Activated CD8-positive, alpha-beta memory T cell treated with anti-CD3 and anti-CD28 coated beads, Interleukin-2, amount 50 U/mL, for 1 hour (primary cell): Measurements from ENCODE around the gene PLD5.
"Not testable (repeated sequence)": the region's sequence is repeated elsewhere in the genome, so short reads cannot be mapped to it uniquely, and the experiment has no call there.

ENCODE experiments used
- DNase-seq: peaks from one replicate; pipeline ENCODE4 v3.0.0-alpha.2; 2020; ENCODE audit errors: extremely low read depth

The PLD5 gene

DNA sequence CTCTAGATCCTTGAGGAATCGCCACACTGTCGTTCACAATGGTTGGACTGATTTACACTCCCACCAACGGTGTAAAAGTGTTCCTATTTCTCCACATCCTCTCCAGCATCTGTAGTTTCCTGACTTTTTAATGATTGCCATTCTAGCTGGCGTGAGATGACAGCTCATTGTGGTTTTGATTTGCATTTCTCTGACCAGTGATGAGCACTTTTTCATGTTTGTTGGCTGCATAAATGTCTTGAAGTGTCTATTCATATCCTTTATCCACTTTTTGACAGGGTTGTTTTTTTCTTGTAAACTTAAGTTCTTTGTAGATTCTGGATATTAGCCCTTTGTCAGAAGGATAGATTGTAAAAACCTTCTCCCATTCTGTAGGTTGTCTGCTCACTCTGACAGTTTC lies 465.9 kb downstream of the PLD5 start:
- not testable (repeated sequence) for DNase-seq

DNA sequence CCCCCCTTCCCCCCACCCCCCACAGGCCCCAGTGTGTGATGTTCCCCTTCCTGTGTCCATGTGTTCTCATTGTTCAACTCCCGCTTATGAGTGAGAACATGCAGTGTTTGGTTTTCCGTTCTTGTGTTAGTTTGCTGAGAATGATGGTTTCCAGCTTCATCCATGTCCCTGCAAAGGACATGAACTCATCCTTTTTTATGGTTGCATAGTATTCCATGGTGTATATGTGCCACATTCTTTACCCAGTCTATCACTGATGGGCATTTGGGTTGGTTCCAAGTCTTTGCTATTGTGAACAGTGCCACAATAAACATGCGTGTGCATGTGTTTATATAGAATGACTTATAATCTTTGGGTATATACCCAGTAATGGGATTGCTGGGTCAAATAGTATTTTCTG lies 466.3 kb downstream of the PLD5 start:
- DNase-seq: not testable (repeated sequence)

DNA sequence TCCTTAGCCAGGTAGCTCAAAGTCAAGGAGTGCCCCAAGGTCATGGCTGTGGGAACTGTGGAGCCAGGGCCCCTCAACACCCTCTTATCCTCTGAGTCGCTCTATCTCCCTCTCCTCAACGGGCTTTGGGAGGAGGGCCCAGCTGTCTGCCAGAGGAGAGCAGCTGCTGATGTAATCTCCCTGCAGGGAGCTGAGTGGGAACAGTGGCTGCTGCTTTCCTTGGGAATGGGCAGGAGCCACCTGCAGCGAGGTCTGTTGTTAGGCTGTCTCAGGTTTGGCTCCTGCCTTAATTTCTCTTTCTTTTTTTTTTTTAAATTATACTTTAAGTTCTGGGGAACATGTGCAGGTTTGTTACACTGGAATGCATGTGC lies 466.8 kb downstream of the PLD5 start:
- DNase-seq: no peak

DNA sequence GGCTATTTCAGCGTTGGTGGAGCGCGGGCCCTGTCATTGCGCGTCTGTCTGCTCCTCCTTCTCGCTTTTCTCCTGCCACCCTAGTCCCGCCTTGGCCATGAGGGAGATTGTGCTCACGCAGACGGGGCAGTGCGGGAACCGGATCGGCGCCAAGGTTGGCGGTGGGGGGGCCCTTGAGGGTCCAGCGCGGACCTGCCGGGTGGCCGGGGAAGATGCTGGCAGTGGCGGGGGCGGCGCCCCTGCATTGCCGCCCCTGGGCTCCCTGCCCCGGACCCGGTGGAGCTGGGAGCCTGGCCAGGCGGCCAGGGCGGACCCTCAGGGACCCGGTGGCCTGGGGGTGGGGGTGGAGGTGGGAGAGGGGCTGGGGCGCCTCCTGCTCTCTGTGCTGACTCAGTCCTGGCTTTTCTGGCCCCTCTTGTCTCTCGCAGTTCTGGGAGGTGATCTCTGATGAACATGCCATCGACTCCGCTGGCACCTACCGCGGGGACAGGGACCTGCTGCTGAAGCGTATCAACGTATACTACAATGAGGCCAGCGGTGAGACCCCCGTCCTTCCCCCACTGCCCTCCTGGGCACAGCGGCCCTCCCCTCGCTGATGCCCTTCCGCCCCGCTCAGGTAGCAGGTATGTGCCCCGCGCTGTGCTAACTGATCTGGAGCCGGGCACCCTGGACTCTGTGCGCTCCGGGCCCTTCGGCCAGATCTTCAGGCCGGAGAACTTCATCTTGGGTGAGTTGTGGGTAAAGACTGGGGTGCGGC lies 467.3 kb downstream of the PLD5 start:
- no peak for DNase-seq

DNA sequence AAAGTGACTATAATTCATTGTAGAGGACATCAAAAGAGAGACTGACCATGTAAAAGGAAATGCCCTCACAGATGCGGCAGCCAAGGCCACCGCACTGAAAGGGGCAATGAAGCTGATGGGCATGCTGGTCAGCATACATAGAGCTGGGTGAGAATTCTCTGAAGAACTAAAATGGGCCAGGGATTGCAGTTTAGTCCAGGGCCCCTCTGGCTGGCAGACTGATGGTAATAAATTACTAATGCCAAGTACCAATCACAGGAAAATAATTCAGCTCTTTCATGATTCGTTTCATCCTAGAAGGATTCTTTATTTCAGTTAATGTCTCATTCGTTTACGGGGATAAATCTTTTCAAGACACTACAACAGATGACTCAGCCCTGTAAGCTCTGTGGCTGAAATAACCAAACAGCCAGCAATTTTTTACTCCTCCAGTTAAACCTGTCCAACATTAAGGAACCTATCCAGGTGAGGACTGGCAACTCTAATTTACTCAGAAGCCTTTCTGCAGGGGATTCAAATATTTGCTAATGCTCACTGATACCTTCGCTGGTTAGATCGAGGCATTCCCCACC lies 468.7 kb downstream of the PLD5 start:
- DNase-seq: no peak

DNA sequence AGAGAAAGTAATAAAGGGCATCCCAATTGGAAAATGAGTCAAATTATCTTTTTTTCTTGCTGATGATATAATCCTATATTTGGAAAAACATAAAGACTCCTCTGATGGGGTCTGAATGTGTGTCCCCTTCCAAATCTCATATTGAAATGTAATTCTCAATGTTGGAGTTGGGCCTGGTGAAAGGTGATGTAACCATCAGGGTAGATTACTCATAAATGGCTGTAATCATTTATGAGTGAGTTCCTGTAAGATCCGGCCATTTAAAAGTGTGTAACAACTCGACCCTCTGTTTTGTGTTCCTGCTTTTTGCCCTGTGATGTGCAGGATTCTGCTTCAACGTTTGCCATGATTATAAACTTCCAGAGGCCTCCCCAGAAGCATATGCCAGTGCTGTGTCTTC lies 481.3 kb downstream of the PLD5 start:
- no peak for DNase-seq

DNA sequence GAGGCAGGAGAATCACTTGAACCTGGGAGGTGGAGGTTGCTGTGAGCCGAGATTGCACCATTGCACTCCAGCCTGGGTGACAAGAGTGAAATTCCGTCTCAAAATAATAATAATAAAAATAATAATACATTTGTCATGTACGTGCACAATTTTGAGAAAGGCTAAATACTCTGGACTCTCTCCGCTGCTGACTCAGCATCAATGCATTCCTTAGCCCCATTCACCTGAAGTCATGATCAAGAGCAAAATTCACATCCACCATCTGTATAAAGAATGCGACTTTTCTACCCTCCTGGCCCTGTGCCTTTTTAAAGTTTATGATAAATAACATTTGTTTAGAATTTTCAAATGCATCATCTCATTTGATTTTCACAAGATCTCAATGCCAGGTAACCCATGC lies 490.1 kb downstream of the PLD5 start:
- DNase-seq: no peak

DNA sequence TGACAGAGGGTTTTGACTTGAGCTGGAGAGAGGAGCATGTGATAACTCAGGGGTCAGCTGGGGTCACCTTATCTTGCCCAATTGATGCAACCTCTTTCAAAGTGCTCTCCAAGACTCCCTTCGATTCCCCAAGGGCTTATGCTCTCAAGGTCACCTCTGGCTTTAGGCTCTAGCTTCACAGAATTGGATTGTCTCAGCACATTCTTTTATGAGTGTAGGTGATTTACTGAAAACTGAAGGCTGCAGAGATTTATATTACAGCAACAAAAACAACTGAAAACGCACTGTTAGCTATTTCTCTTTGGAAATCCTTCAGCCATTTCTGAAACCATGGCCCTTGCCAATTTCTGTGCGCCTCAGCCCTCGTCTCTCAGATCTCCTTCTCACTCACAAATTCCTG lies 491.1 kb downstream of the PLD5 start:
- DNase-seq: no peak
